Measurements from ENCODE around the gene DMBX1. TPM values are rescaled to one million over a fixed set of nuclear protein-coding genes. Genes with fewer than 3 reads are reported as not detected.

The DMBX1 gene
- total RNA-seq, 4 donors from 2014 or later: not detected

GRCh38 chr1:46510998-46511365 lies 21.3 kb downstream of the DMBX1 start:
- intact Hi-C loops (cut with DNase I): no loop called here
- no peak overlapping the region for H3K27ac ChIP-seq
- no peaks in the 10 kb centered on the region for H3K36me3 ChIP-seq
- 64 to 74% methylated on average over 6 to 8 of the region's 8 CpGs for WGBS, 2 donors
- no peak for DNase-seq
- no peaks in the 10 kb centered on the region for H3K27me3 ChIP-seq
- H3K4me1 ChIP-seq: peaks cover 9 to 18% of the 10 kb centered on the region in 2 donors
- H3K9me3 ChIP-seq: no peaks in the 10 kb centered on the region
- no peak for TF ChIP-seq CTCF (IDR thresholded peaks at IDR 0.05)
- no peak for TF ChIP-seq POLR2A (IDR thresholded peaks at IDR 0.05)
- H3K4me3 ChIP-seq (replicated peaks in 1 of 3): no peak overlapping the region

- Histone ChIP-seq H3K27me3 (no peaks in the 10 kb centered on the region), H3K36me3 (no peaks in the 10 kb centered on the region), H3K4me1 (peaks cover 17 to 27% of the 10 kb centered on the region in 2 donors), H3K27ac (no peak overlapping the region), H3K4me3 (replicated peaks in 1 of 3) (no peak overlapping the region), H3K9me3 (no peaks in the 10 kb centered on the region)
- intact Hi-C loops (cut with DNase I): no loop called here
- no peak for TF ChIP-seq POLR2A (IDR thresholded peaks at IDR 0.05)
- TF ChIP-seq CTCF (IDR thresholded peaks at IDR 0.05): no peak
- 84 to 87% methylated on average over 11 to 19 of the region's 23 CpGs for WGBS, 2 donors
- DNase-seq: no peak
These were observed 22.6 kb downstream of the DMBX1 start for GRCh38 chr1:46512135-46512791.

- peaks cover 17 to 32% of the 10 kb centered on the region in 2 donors for H3K4me1 ChIP-seq
- no peak overlapping the region for H3K4me3 ChIP-seq (replicated peaks in 1 of 3)
- H3K27me3 ChIP-seq: no peaks in the 10 kb centered on the region
- WGBS, 2 donors: 72 to 74% methylated on average over 6 of the region's 6 CpGs
- H3K27ac ChIP-seq: no peak overlapping the region
- no peaks in the 10 kb centered on the region for H3K9me3 ChIP-seq
- DNase-seq: no peak
- no peaks in the 10 kb centered on the region for H3K36me3 ChIP-seq
- intact Hi-C loops (cut with DNase I): no loop called here
- TF ChIP-seq POLR2A (IDR thresholded peaks at IDR 0.05) (no peak), CTCF (IDR thresholded peaks at IDR 0.05) (no peak)
These were observed 23.2 kb downstream of the DMBX1 start for GRCh38 chr1:46512792-46513190.

GRCh38 chr1:46513536-46513935 lies 23.9 kb downstream of the DMBX1 start:
- Histone ChIP-seq H3K27ac (no peak overlapping the region), H3K4me3 (replicated peaks in 1 of 3) (no peak overlapping the region), H3K27me3 (no peaks in the 10 kb centered on the region), H3K9me3 (no peaks in the 10 kb centered on the region), H3K36me3 (no peaks in the 10 kb centered on the region), H3K4me1 (peaks cover 17 to 36% of the 10 kb centered on the region in 2 donors)
- no peak for DNase-seq
- intact Hi-C loops (cut with DNase I): no loop called here
- WGBS, 2 donors: 63 to 74% methylated on average over 5 of the region's 5 CpGs
- TF ChIP-seq CTCF (IDR thresholded peaks at IDR 0.05) (no peak), POLR2A (IDR thresholded peaks at IDR 0.05) (no peak)

- intact Hi-C loops (cut with DNase I): no loop called here
- H3K9me3 ChIP-seq: no peaks in the 10 kb centered on the region
- H3K4me3 ChIP-seq (replicated peaks in 1 of 3): no peak overlapping the region
- WGBS, 2 donors: 94 to 97% methylated on average over 2 to 6 of the region's 6 CpGs
- no peaks in the 10 kb centered on the region for H3K27me3 ChIP-seq
- no peak for TF ChIP-seq POLR2A (IDR thresholded peaks at IDR 0.05)
- TF ChIP-seq CTCF (IDR thresholded peaks at IDR 0.05): no peak
- H3K36me3 ChIP-seq: no peaks in the 10 kb centered on the region
- H3K4me1 ChIP-seq: peaks cover 27 to 50% of the 10 kb centered on the region in 2 donors
- peak overlapping the region in 1 of 3 donors; percentile 64 for H3K27ac ChIP-seq
- no peak for DNase-seq
These were observed 25.9 kb downstream of the DMBX1 start for GRCh38 chr1:46515576-46515975.
